Right kidney (tissue), 1 donor: ENCODE measurements around the gene NDUFA11.
A peak's percentile ranks its signal among the peaks of the same experiment; 100 is the strongest.

Experiments
- DNase-seq: peaks from one replicate; pipeline ENCODE4 v3.0.0-alpha.2; 2016

NDUFA11 gene

DNA sequence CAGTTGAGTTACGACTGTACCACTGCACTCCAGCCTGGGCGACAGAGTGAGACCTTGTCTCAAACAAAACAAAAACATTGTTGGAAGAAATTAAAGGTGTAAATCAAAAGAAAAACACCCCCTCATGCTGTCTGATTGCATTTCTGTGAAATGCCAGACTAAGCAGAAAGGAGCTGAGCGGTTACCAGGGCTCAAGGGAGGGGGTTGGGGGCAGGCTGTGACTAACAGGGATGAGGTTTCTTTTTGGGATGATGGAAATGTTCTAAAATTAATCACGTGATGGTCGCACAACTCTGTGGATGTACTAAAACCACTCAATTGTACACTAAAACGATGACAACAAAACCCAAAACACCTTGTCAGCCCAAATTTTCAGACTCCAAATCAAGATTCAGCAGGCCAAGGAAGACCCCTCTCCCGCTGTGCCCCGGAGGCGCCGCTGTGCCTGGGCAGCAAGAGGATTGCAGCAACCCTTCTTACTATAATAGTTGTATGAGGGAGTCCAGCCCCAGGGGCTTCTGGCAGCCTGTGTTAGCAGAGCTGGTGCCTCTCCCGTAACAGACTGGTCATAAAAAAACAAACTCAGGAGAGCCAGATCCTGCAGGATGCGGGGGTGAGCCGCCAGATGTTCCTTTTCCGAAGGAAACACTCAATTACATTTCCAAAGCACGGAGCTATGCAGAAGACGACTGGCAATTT is 31.3 kb upstream of the NDUFA11 start:
- DNase-seq = no peak

- DNase-seq = no peak
These were observed 30.4 kb upstream of the NDUFA11 start for GRCh38 chr19:5934069-5934401.

GRCh38 chr19:5933391-5934068 is 29.9 kb upstream of the NDUFA11 start:
- no peak for DNase-seq

- no peak for DNase-seq
These were observed 29.1 kb upstream of the NDUFA11 start for GRCh38 chr19:5932609-5933262.

DNA sequence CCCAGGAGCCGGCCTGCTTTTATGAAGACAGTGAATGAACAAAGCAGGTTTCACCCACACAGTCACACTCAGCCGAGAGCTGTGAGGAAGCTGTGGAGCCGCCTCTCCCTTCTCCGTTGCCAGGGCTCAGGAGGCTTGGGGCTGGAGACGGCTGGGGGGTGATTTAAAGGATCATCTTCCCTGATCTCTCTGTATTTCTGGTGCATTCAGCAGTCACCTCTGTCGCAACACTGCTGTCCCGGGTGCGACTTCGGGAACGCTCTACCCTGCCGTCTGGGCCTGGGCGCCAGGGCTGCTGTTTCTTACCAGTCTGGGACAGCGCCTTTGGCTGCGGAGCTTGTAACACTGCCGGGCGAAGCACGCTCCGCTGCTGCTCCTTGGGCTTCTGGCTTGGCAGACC is 28.6 kb upstream of the NDUFA11 start:
- no peak for DNase-seq

GRCh38 chr19:5931251-5931650 is 27.7 kb upstream of the NDUFA11 start:
- DNase-seq = no peak

- no peak for DNase-seq
These were observed 26.0 kb upstream of the NDUFA11 start for GRCh38 chr19:5929625-5930024.

DNA sequence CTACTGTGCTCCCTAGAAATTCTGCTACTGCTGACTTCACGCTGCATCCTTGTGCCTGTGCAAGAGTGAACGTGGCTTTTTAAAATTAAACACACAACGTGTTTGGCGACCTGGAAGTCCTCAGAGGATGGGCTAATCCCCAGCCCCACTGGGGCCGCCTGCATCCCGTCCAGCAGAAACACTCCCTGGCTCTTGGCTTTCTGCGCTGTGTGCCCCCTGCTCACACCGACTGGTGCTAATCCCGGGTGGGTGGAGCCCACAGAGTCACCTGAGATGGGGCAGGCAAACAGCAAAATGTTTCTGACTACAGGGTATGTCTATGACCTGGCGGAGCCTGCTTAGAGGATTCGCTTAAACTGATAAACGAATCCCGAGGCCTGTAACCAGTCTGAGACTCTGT is 25.6 kb upstream of the NDUFA11 start:
- no peak for DNase-seq

DNA sequence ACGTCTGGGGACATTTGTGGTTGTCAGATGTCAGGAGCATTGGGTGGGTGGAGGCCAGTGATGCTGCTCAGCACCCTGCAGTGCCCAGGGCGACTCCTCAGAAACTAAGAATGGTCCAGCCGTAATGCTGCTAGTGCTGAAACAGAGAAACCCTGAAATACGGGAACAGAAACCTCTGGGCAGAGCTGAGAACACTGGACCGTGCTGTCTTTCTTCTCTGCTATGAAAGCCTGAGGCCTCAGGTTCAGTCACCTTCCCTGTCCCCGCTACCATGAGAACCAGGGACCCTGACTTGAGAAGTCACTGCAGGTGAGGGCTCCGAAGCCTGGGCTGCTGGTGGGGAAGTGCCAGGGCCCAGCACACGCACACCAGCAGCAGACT is 23.8 kb upstream of the NDUFA11 start:
- DNase-seq = no peak

DNA sequence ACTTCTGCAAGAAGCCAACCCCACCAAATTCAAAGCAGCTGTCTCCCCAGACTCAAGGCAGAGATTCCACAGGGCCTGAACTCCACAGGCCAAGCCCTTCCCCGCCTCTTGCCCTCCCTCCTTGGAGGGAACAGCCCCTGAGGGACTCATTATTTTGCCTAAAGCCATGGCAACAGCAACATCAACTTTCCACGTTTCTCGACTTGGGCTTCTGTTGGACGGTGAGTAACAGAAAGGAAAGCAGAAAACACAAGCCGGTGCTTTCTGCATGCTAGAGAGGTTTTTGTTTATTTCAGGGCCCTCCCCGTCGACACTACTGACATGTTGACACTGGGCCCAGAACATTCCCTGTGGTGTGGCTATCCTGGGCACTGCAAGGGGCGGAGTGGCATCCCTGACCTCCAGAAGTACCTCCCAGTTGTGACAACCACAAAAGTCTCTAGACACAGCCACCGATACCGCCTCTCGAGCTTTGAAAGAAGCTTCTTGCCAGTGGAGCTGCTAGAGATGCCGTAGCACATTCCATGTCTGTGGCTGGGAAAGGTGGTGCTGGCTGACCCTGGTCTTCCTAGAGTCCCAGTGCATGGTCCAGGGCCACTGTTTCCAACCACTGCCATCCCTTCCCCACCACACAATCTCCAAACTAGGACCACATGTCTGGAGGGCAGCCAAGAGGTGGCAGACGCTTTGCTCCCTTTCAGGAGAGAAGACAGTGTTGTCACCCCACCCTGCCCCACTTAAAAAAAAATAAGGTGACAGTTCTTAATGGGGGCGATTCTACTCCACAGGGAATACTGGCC is 23.3 kb upstream of the NDUFA11 start:
- no peak for DNase-seq

GRCh38 chr19:5925830-5926427 is 22.3 kb upstream of the NDUFA11 start:
- no peak for DNase-seq

GRCh38 chr19:5923356-5923755 is 19.8 kb upstream of the NDUFA11 start:
- no peak for DNase-seq

- no peak for DNase-seq
These were observed 18.6 kb upstream of the NDUFA11 start for GRCh38 chr19:5922161-5922545.

DNA sequence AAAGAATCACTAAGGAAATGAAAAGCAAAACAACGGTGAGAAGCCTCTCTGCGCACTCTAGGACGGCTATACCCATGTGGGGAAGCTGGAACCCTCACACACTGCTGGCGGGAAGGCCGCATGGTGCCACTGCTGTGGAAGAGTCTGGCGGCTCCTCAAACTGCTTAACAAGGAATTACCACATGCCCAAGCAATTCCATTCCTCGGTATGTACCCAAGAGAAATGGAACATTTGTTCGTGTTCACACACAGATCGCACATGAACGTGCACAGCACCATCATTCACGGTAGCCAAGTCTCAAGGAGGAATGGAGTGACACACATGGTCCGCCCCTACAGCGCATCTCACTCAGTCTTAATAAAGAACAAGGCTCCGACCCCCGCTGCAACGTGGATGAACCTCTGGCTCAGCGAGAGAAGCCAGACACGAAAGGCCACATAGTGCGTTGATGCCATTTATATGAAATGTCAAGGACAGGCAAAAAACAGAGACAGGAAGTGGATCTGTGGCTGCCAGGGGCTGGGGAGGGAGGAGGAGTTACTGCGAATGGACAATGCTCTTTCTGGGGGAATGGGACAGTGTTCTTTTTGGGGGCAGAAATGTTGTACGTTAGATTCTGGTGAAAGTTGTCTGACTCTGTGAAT is 18.0 kb upstream of the NDUFA11 start:
- no peak for DNase-seq

- no peak for DNase-seq
These were observed 15.0 kb upstream of the NDUFA11 start for GRCh38 chr19:5918463-5919079.

GRCh38 chr19:5917431-5918107 is 14.0 kb upstream of the NDUFA11 start:
- DNase-seq = no peak

DNA sequence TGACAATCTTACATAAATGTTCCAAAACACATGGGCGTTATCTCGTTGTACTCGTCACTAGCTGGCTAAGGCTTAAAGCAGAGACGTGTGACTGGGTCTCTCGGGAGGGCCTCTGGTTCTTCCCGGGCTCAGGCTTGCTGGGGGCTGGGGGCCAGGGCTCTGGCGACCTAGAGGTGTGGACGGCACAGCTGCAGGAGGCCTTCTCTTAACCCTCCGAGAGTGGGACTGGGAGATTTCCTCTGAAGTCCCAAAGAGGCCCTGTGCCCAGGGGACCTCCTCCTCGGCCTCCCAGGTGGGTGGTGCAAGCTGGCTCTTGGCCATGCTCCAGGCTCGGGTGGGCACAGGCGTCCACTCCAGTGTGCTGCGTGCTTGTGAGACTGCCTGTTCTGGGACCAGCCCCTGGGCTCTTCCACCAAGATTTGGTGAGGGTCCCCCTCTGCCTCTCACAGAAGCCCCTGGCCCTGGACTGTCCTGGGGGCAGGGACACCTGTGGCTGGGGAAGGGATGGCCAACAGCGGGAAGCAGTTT is 12.7 kb upstream of the NDUFA11 start:
- no peak for DNase-seq

DNA sequence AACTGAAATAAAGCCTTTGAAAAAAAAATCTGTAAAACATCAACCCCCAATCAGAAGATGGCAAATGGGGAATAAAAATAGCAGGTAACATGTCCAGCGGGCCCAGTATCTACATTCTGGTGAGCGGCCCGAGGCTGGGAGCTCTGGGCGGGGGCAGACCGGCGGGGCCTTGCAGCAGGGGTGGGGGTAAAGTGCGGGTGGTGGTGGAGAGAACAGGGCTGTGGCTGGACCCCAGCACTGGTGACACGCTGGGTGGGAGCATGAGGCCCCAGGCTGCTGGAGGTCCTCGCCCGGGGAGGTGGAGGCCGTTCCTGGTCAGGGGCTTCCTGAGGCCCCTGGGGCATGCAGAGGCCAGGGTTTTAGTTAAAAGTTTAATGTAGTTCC is 12.2 kb upstream of the NDUFA11 start:
- no peak for DNase-seq

DNA sequence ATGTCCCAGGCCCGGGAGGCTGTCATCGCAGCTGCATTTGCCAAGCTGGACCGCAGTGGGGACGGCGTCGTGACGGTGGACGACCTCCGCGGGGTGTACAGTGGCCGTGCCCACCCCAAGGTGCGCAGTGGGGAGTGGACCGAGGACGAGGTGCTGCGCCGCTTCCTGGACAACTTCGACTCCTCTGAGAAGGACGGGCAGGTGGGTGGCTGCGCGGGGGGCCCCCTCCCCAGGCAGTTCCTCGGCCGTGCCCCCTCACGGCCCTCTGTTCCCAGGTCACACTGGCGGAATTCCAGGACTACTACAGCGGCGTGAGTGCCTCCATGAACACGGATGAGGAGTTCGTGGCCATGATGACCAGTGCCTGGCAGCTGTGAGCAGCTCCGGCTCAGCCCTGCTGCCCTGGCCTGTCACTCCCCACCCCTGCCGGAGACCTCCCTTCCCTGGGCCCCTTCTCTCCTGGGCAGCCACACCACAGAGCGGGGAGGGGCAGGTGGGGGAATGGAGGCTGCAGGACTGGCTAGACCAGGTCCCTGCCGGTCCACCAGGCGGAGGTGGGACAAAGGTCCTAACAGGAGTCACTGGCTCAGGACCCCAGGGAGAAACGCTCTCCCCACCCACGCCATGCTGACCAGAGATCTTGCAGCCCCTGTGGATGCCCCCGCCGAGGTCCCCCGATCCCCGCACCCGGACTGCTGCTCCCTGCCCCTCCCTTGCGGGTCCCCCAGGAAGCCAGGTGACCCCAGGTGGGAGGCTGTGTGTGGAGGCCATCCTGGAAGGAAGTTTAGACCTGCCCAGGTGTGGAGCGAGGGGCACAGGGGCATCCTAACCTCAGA is 11.6 kb upstream of the NDUFA11 start:
- peak; percentile 52 for DNase-seq

- DNase-seq = no peak
These were observed 10.8 kb upstream of the NDUFA11 start for GRCh38 chr19:5914358-5914774.
